CD4-positive, alpha-beta T cell treated with Interleukin-1 beta for 1 hour (primary cell): Measurements from ENCODE around the gene SLC2A2.

ENCODE experiments used
- DNase-seq, 2 donors: peaks; one replicate each; pipeline ENCODE4 v3.0.0-alpha.2; 2020 to 2022

SLC2A2 gene

DNA sequence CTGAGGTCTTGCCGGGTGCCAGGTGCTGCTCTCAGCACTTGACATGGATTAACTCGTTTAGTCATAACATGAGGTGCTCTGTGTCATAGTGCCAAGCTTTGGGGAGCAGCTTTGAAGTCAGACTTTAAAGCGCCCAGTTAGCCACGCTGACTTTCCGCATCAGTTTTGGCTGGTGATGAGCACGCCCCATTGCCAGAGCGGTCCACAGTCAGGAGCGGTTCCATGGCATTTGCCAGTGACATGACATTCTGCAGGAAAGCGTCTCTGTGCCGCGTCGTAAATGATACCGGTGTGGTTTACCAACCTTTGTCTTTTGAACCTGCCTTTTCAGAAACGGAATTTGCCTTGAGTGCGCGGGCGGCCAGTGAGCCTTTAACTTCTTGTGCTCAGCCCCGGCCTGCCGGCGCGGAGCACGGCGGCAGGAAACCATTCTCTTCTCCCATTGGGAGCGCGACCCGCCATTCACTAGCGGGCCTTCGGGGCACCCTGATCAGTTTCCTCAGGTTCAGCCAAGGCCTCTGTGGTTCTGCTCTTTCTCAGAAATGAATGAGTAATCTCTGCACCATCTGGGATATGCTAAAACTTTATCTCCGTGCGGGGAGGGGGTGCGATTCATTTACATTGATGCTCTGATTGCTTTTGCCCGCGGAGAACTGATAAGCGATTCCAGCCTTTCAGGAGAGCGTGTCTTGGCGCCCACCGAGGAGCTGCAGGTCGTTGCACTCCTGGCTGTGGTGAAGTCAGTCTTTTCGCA is 1.7 kb upstream of the SLC2A2 start:
- peak in 1 of 2 donors; percentile 7 for DNase-seq

DNA sequence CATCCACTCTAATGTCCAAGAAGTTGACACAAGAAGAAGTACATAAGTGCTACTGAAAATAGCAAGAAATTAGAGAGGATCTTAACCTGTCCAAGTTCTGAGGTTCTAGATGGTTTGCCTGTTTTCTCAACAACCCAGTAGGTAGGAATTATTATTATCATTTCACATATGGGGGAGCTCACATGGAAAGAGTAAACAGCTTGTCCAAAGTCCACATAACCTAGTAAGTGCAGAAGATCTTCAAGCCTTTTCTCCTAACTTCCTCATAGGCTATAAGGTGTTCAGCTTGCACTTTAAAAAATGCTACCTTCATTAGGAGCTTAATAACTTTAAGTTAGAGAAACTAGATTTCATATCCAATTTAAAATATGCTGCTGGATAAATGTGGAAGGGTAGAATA is 3.0 kb downstream of the SLC2A2 start:
- no peak for DNase-seq

DNA sequence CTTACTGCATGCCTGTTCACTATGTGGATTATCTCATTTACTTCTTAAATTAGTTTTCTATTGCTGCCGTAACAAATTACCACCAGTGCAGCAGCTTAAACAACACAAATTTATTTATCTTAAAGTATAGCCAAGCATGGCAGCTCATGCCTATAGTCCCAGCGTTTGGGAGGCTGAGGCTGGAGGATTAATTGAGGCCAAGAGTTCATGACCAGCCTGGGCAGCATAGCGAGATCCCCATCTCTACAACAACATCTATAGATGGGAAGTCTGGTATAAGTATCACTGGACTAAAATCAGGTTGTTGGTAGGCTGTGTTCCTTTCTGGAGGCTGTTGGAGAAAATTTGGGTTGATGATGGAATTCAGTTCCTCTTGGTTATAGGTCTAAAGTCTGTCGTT is 5.1 kb downstream of the SLC2A2 start:
- DNase-seq = no peak

DNA sequence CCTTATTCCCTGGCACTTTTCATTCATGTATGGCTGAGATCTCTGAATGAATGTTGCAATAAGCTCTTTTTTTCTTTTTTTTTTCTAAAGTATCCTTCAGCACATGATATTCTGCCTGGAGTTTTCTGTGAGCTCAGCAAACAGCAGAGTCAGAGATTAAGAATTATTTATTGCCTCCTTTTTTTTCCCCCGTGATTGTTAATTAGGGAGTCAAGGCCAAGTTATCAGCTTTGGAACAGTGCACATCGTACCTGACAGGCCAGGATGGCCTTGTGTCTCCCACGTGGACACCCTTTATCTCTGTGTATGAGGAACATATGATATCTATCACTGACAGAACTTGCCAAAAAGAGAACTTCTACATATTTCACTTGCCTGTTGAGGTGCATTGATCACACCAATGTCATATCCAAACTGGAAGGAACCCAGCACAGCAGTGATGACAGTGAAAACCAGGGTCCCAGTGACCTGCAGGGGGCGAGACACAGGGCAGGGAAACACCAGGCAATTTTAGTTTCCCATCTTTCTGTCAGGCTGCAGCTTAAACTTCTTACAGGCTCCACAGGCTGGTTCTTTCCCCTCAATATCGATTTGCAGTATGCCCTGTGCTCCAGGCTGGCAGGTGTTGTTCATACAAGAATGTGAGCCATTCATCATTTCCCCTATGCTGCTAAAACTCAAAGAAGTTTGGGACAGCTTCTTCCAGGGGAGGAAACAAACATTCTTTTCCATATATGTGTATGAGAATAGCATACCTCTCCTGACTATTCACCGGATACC is 8.2 kb downstream of the SLC2A2 start:
- no peak for DNase-seq

DNA sequence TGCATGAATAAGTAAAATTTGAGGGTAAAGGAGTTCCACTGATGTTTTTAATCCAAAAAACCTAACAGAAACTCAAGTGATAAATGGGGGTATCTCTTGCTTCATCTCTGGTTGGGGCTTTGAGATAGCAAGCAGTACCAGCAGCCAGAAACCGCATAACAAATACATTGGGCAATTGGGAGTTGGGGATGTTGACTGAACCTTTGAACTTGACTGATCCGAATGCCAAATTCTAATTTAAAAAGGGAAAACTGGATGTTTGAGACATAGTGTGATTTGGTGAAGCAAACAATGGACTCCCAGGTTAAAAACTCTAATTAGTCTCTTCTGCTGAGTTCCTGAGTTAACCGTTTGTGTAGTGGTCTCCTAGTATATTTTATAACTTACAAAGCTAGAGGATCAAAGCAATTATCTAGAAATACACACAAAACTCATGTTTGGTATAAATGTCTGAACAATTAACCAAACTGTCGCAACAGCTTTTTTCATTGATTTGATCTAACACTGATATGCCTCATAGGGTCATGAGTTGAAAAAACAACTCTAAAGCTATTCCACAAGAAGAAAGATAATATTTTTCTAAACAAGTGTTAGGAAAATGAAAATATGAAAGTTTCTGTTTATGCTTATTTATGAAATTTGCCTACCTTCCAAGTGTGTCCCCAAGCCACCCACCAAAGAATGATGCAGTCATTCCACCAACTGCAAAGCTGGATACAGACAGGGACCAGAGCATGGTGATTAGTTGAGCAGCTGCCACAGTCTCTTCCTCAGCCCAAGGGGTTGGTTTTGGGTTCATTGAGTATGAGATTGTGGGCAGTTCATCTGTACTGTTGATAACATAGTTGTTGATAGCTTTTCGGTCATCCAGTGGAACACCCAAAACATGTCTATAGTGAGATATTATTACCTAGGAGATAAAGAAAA is 12.4 kb downstream of the SLC2A2 start:
- no peak for DNase-seq

DNA sequence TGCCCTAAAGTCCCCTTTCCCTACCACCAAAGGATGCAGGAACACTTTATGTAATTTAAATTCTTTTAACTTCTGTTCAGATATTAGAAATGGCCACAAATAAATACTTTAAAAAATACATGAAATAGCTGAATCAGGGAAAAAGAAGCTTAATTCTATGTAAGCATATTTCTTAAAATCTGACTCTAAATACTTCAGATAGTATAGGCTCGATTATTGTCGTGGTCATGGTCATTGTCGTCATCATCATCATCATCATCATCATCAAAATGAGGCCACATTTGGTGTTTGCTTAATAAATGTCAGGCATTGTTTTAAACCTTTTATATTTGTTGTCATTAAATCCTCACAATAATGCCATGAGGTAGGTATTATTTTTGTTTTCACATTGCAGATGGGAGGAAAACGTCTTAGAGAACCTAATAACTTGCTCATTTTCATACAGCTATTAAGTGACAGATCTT is 14.6 kb downstream of the SLC2A2 start:
- no peak for DNase-seq

DNA sequence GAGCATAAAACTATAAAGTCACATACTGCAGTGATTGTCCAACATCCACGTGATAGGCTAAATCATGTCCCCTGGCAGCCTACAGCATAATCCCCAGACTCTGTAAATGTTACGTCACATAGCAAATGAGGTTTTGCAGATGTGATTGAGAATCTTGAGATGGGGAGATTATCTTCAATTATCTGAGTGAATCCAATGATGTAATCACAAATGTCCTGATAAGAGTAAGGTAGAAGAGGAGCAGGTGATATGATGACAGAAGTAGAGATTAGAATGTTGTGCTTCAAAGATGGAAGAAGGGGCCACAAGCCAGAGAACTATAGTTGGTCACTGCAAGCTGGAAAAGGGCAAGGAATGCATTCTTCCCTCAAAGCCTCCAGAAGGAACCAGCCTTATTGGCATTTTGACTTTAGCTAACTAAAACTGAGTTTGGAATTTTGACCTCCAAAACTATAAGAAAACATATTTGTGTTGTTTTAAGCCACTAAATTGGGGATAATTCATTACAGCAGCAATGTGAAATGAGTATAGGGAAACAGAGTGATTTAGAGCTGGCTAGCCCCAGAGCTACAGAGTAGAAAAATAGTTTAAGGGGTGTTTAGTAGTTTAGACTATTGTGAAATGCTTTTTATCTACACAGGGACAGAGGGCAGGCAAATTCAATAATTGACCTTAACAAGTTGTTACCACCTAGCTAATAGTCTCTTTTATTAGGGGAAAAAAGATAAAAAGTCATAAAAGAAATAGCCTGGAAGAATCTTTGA is 15.2 kb downstream of the SLC2A2 start:
- DNase-seq = no peak

DNA sequence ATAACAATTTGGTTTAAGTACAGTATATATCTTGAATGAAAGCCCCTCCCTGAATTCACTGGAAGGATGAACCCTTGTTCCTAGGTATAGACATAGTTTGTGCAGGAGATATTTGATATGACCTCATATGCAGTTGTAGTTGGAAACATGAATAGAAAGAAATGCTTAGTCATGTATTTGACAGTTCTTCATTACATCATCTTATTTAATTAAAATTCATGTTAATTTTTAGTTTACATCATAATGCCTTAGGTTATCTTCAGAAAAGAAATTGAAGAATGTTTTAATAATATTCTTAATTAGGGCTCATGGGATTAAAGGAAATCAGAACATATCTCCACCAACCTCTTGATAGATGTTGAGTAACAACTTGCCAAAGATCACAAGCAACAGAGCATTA is 19.2 kb downstream of the SLC2A2 start:
- no peak for DNase-seq

DNA sequence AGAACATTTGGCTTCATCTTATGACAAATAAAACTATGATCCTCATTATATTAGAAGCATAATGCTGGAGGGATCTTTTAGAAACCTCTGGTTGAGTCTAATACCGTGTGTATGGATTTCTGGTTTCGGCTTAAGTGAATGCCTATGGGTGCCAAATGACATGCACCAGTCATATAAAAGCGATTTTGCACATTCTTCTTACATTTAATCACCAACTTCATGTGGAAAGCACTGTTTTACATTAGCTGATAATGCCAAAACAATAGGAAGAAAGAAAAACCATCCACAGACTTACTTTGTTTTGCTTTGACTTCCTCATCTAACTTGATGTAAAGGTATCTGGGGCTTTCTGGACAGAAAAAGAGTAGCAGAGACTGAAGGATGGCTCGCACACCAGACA is 20.9 kb downstream of the SLC2A2 start:
- no peak for DNase-seq

DNA sequence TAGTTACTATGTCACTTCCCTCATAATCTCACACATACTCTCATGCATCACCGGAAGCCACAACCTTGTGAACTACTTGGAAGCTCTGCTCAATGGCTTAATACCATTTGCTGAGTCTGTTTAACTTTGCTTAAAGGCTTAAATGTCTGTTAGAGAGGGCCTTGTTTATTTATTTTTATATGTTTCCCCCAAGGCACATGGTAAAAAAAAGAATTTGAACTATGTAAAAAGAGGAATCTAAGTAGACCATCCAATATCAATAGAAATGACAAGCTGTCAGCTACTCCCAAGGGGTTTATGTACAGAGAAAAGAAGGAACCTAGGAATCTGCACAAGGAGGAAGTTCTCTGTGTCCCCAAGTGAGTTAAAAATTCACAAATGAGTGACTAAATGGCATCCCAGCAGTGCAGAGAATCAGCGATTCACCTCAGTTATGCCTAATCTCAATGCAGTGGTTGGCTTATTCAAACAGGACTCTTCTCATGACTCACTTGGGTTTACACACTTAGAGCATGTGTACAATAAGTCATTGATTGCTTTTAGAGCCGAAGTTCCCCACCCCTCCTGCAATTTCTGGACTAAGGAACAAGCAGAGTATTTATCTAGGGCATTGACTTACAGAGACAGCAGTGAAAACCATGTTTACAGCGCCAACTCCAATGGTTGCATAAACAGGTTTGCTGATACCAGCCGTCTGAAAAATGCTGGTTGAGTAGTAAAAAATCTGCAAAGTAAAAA is 24.4 kb downstream of the SLC2A2 start:
- no peak for DNase-seq

DNA sequence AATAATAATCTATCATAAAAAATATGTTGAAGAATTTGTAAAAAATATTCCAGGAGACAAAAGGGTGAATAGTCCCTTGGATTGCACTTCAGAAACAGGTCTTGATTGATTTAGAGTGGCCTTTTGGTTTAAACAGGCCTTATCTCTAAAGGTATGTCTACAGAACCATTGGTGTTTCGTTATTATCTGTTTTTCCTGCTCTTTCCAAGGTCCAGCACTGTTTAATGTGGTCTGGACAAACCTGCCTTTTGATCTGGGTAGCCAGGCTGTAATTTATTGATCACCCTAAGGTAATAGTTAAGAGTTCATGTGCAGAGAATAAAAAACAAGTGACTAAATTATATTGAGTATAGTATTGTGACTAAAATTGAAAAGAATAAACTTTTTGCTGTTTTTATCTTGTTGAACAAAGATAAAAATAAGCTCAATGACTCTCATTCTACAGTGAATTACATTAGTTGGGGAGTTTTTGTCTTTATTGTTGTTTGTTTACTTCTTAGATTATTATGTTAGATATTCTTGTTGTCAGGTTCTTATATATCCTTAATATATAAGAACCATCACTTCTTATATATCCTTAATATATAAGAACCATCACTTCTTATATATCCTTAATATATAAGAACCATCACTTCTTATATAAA is 25.1 kb downstream of the SLC2A2 start:
- DNase-seq = no peak

DNA sequence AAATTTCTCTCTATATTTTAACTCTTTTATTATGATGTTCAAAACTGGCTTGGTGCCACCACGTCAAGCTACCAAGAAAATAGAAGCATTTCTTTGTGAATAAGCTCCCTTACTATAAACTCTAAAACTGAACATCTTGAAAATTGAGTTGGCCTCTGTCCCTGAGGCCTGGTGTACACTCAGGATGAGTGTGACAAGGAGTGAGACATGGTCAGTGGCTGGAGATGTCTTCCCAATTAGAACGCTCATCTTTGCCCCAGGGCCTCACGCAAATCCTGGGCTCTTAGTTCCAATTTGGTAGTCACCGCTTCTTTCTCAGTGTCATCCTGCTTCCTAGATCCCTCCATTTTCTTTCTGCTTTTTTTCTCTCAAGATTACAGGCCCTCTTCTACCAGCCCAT is 26.2 kb downstream of the SLC2A2 start:
- DNase-seq = no peak

DNA sequence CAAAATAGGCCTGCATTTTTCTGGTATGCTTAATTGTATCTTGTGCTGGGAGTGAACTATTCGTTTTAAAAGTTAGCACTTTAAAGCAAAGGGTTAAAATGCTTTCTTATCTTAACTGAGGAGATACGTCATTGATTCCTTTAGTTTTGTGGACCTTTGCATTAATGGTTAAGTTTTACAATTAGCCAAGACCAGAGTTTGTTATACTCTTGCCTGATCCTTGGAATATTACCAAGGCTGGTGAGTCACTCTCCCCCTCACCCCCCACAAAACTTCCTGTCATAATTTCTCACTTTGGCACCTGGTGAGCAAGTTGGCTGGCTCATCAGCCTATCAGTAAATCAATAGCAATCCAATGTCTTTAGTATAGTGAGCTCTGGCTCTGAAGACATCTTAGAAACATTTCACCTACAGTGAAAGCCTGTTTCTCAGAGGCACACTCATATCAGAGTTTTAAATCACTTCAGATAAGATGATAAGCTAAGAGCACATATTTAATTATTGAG is 26.7 kb downstream of the SLC2A2 start:
- no peak for DNase-seq

DNA sequence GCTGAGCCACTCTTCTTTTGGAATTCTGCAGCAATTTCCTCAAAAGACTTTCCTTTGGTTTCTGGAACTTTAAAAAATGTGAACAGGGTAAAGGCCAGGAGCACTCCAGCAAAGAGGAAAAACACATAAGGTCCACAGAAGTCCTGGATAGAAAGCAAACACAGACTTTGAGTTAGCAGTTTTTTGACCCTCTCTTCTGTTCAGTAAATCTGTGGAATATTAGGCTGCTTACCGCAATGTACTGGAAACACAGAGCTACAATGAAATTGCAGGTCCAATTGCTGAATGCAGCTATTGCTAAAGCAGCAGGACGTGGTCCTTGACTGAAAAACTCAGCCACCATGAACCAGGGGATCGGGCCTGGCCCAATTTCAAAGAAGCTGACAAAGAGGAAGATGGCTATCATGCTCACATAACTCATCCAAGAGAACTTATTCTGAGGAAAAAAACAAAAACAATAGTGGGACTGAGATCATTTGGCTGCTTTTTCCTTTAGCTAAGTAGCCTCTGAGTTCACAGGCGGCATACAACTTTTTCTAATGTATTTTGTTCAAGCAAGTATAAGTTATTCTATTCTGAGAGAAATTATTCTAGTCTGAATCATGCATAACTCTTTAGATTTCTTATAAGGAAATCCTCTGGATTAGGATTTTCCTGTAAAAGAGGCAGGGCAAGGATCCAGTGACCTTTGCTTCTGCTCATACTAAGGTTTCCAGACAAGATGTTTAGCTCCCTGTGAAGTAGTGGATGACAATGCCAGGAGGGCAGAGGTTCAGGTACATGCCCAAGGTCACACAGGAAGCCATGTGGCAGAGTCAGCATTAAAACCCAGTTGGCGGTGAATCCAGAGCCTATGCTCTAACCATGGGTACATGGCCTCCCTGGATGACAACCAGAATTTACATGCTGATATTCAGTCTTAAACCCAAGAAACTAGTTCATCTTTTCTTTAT is 28.3 kb downstream of the SLC2A2 start:
- no peak for DNase-seq

DNA sequence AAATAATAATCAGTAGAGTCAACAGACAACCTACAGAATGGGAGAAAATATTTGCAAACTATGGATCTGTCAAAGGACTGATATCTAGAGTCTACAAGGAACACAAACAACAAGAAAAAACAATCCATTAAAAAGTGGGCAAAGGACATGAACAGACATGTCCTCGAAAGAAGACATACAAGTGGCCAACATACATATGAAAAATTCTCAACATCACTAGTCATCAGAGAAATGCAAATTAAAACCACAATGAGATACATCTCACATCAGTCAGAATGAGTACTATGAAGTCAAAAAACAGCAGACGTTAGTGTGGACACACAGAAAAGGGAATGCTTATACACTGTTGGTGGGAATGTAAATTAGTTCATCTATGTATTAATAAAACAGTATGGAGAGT is 33.7 kb downstream of the SLC2A2 start:
- DNase-seq = no peak

DNA sequence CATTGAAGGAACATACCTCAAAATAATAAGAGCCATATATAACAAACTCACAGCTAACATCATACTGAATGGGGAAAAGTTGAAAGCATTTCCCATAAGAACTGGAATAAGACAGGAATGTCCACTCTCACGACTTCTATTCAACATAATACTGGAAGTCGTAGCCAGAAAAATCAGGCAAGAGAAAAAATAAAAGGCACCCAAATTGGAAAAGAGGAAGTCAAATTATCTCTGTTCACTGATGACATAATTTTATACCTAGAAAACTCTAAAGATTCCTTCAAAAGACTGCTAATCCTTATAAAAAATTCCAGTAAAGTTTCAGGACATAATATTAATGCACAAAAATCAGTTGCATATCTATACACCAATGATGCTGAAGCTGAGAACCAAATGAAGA is 34.9 kb downstream of the SLC2A2 start:
- DNase-seq = no peak

DNA sequence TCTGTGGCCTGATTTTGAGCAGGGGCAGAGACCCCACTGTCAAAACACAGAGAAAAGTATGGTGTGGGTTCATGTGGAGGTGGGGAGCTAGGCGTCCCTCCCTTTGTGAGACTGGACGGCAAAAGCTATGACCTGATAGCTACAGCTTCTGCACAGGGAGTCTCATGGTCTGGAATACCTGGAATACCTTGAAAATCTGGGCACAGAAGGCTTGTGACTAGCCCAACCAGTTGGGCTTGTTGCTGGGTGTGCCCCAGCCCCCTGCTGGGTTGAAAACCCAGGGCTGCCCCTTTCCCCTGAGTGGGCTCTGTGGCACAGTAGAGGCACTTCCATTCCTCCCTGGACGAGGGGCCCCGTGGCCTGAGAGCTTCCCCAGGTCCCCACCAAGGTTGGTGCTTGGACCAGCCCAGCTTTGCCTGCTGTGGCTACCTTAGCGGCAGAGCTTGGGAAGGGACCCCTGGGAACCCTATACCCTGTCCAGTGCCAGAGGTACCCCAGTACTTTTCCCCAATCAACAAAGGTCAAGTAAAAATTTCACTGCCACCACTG is 37.3 kb downstream of the SLC2A2 start:
- no peak for DNase-seq

DNA sequence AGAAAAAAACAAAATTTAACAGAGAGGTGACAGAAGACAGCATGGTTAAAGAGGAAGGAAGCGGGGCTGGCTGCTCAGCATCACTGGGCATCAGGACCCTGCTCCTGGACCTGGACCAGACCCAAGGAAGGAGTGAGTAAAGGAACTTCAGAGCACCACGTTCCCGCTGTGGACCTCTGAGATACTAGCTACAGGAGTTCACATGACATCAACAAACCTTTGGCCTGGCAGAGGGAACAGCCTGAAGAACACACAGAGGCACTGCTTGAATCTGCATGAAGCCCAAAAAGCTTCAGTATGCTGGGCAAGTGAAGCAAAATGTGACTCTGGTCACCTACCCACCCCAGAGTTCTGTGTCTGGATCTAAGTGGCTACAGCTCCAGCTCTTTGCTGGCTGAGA is 38.1 kb downstream of the SLC2A2 start:
- DNase-seq = no peak

DNA sequence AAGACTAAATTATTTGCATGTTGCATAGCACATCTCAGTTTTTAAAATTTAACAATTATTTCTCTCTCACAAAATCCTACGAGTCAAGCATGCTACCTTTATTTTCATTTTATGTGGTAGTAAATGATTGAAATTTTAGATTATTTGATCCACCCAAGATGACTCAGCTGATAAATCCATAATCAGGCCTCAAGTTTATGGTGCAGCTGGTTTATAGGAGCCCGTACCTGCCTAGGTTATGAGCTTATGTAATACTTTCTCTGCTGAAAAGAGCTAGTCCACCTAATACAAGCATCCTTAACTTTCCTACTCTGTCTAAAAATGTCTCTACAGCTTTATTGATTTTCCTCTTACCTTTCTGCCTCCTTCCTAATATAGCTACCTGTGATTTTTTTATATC is 41.2 kb downstream of the SLC2A2 start:
- DNase-seq = no peak

DNA sequence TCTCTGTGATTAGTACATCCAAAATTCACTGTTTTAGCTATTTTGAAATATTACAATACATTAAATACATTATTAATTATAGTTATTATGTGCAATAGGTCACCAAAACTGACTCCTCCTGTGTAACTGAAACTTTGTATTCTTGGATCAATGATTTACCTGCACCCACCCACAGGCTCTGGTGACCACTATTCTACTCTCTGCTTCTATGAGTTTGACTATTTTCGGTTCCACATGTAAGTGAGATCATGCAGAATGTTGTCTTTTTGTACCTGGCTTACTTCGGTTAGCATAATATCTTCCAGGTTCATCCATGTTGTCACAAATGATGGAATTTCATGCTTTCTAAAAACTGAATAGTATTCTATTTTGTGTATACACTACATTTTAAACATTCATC is 43.8 kb downstream of the SLC2A2 start:
- no peak for DNase-seq
